HG02678 (cell line): ENCODE results near the gene SRD5A2.
"Not testable (repeated sequence)": the region's sequence is repeated elsewhere in the genome, so short reads cannot be mapped to it uniquely, and the experiment has no call there.

ENCODE experiments used
- ATAC-seq: cut with Tn5 transposase; IDR thresholded peaks from one replicate; pipeline ENCODE4 v1.9.1; 2021; ENCODE audit warnings: mild to moderate bottlenecking, moderate library complexity; ENCODE audit not compliant: unreplicated experiment

SRD5A2 gene

GRCh38 chr2:31534636-31535035, 46.1 kb downstream of the SRD5A2 start:
- ATAC-seq = no peak

DNA sequence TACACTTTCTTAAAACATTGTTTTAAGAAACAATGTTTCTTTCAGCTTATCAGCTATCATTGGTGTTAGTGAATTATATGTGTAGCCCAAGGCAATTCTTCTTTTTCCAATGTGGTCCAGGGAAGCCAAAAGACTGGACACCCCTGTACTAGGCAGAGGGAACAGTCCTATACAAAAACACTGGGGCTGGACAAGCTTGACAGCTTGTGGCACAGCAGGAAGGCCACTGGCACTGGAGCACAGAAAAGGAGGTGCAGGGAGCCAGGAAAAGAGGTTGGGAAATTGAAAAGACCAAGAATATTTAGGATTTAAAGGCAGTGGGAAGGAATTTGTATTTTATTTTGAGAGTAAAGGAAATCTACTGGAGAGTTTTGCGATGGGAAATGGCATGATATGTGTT, 47.7 kb downstream of the SRD5A2 start:
- ATAC-seq = no peak

GRCh38 chr2:31531101-31531500, 49.6 kb downstream of the SRD5A2 start:
- ATAC-seq = no peak

DNA sequence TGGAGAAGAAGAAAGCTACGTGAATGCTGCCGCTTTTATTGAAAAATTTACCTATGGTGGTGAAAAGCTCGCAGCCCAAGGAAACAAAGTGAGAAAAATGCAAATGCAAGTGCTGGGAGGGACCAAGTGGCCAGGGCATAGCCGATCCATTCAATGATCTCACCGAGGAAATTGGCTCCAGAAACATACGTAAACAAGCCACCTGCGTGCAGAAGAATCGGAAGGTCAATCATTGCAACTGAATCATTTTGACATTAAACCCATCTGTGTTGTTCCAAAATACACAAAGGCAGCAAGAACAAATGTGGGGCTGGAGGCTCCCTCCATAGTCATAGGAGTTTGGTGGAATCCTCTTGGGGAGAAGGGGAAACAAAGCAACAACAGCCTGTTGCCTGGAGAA, 51.5 kb downstream of the SRD5A2 start:
- no peak for ATAC-seq

DNA sequence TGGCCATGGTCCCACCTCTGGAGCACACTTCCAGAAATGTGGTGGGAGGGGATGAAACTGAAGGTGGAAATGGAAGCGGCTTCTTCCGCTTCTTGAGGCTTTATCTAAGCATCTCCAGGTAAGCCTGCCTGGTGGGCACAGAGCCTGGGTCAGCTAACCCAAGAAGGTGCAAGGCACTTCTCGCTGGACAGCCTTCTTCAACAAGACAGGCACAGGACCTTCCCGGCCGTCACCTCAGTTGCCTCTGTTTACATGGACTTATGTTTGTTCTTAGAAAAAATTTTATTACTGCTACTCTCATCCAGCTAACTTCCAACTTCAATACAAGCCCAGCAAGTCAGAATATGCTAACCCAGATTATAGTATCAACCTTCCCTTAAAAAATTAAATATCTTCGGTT, 51.9 kb downstream of the SRD5A2 start:
- no peak for ATAC-seq

DNA sequence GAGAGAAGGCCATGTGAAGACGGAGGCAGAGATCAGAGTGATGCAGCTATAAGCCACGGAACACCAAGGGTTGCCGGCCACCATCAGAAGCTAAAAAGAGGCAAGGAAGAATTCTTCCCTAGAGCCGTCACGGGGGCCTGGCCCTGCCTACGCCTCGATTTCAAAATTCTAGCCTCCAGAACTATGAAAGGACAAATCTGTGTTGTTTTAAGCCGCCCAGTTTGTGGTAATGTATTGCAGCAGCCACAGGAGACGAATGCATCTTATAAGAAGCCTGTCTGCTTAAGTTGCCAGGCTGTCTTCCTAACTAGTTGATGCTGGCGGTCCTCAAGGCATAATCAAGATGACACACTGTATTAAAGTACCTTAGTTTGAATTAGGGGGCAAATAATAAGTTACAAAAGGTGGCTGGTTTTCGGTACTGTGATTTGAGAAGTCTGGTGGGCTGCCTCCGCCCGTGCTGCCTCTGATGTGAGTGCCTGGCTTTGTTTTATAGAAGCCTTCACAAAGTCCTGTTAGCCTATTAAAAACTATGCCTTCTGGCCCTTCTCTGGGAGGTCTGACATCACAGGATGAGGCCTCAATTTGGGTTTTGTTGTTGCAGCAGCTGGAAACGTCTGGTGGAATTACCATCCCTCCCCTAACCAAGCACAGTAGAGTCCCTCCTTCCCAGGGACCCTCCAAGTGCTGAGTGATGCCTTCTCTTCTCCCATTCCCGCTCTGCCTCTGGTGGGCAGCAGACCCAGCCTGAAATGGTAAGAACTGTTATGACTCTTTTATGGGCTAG, 53.6 kb downstream of the SRD5A2 start:
- no peak for ATAC-seq

GRCh38 chr2:31525876-31526275, 54.9 kb downstream of the SRD5A2 start:
- ATAC-seq = no peak

- no peak for ATAC-seq
Observed at GRCh38 chr2:31524592-31524991, 56.1 kb downstream of the SRD5A2 start.

GRCh38 chr2:31523871-31524492, 56.8 kb downstream of the SRD5A2 start:
- no peak for ATAC-seq

GRCh38 chr2:31522786-31523185, 58.0 kb downstream of the SRD5A2 start:
- ATAC-seq = no peak

DNA sequence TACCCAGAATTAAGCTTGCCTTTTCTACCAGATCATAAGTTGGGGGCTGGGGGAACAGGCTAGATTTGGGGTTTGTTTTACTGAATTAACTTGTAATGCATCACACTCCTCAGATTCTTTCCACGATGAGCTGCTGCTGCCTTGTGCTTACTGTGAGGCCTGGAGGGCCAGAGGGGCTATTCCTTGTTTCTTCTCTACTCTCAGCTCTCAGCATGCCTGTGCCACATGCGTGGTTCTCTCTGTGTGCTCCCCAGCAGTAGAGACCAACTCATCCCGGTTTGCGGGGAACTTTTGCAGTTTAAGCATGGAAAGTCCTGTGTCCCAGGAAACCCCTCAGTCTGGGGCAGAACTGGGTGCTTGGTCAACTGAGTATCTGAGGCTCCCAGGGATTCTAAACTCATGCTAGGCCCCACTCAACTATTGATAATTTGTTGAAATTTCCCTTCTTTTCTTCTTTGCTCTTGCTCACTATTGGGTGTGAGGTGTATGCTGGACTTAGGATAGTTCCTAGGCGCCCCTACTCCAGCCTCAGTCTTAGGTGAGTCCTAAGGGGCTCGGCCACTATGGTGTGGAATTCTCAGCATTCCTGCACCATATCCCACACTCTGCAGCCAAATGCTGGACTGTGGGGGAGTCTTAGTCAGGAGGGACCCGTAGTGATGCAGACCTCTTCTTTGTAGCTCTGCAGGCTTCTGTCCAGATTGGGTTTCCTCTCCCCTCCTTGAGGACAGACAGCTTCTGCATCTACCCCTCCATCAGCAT, 63.1 kb downstream of the SRD5A2 start:
- ATAC-seq = no peak

GRCh38 chr2:31515586-31515985, 65.2 kb downstream of the SRD5A2 start:
- ATAC-seq = no peak

- ATAC-seq = no peak
Observed at GRCh38 chr2:31513553-31513952, 67.2 kb downstream of the SRD5A2 start.

DNA sequence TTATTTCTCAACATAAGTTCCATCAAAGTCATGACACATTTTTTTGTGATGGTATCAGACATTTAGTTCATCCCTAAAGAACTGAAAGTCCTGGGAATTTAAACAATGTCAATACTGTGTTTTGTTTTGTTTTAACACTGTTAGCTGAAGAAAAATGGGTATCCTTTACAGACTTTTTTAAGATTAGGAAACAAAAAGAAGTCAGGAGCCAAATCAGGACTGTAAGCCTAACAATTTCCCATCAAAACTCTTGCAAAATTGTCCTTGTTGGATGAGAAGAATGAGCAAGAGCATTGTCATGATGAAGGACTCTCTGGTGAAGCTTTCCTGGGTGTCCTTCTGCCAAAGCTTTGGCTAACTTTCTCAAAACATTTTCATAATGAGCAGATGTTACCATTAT, 69.4 kb downstream of the SRD5A2 start:
- no peak for ATAC-seq

DNA sequence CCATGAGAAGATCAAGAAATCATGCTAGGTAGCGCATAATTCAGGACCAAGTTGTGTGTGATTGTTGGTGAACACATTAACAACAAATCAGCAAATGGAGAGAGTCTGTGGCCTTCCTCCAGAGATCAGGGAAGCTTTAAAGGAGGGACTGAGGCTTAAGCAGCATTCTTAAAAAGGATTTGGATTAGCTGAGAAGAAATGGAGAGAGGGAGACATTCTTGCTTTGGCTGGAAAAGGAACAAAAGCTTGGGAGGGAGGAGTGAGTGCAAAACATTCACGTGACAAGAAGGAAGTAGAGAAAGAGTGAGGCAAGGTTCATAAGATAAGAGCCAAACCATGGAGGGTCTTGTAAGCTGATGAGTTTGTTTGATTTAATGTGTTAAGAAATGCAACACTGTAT, 75.6 kb downstream of the SRD5A2 start:
- no peak for ATAC-seq

DNA sequence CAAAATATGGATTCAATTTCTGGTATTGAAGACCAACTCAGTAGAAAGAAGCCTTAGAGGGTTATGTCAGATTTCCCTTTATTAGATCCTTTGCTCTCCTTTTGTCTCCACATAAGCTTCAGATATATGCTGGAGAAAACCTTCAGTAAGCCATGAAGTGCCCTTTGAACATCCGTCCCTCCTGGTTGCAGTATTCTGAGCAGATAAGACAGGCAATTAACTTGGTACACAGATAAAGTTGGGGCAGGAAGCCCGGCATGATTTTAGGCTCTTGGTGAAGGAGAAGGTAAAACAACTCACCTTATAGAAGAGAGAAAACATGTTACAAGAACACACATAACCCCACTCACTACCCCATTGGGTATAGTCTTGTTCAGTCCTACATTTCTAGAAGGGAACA, 76.4 kb downstream of the SRD5A2 start:
- ATAC-seq = no peak

DNA sequence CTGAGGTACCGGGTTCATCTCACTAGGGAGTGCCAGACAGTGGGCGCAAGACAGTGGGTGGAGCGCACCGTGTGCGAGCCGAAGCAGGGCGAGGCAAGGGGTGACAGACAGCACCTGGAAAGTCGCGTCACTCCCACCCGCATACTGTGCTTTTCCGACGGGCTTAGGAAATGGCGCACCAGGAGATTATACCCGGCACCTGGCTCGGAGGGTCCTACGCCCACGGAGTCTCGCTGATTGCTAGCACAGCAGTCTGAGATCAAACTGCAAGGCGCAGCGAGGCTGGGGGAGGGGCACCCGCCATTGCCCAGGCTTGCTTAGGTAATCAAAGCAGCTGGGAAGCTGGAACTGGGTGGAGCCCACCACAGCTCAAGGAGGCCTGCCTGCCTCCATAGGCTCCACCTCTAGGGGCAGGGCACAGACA, 84.3 kb downstream of the SRD5A2 start:
- ATAC-seq = not testable (repeated sequence)

- not testable (repeated sequence) for ATAC-seq
Observed at GRCh38 chr2:31489339-31489738, 91.4 kb downstream of the SRD5A2 start.

GRCh38 chr2:31483246-31483645, 97.5 kb downstream of the SRD5A2 start:
- ATAC-seq = no peak

DNA sequence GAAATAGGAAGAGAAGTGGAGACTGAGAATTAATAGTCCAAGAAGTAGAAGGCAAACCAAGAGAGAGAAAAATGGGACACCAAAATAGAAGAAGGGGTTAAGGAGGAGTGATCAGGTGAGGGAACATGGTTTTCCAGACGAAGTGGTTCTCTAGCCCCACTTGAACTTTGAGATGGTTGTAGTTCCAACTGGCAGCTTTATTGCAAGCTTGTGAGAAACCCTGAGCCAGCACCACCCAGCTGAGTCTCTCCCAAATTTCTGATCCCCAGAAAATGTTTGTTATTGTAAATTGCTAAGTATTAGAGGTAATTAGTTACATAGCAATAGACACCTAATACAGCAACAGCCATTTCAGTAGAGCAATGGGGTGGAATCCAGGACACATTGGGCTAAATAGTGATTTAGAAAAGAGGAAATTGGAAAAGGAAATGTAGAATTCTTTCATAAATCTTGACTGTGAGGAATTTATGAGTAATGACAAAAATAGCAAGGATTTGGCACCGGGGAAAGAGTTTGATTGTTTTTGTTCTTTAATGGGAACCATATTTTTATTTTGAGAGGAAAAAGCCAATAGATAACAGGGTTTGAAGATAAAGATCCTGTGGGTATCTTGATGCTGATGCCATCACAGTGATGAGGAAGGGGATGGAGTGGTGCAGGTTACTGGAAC, 104.1 kb downstream of the SRD5A2 start:
- ATAC-seq = no peak

GRCh38 chr2:31475692-31476091, 105.0 kb downstream of the SRD5A2 start:
- no peak for ATAC-seq
